Esophagus squamous epithelium (tissue), 4 donors: ENCODE measurements around the gene LDB2.

ENCODE experiments used
- CTCF ChIP-seq, 6 experiments: fragments of 450-650 bp in 4 of 6; fragments of 200-600 bp in 2 of 6; sonication (generic) in 2 of 6; IDR thresholded peaks; one replicate each; pipeline ENCODE4 v1.5.1; 2016 to 2019; ENCODE audit warnings: antibody characterized with exemption in 6 of 6, mild to moderate bottlenecking in 4 of 6, moderate library complexity in 4 of 6
- POLR2A ChIP-seq, 4 donors: fragments of 450-650 bp; IDR thresholded peaks; one replicate each; pipeline ENCODE4 v1.6.1; 2017; ENCODE audit warnings: antibody characterized with exemption in 4 of 4, mild to moderate bottlenecking in 4 of 4, moderate library complexity in 3 of 4

- no peak for TF ChIP-seq CTCF (IDR thresholded peaks at IDR 0.05)
- TF ChIP-seq POLR2A (IDR thresholded peaks at IDR 0.05) = no peak
Measured at GRCh38 chr4:16942491-16942890, 44.0 kb upstream of the LDB2 start.
